Neural progenitor cell (in vitro differentiated cells): Measurements from ENCODE around the gene GSAP. TPM values are rescaled to one million over a fixed set of nuclear protein-coding genes. Genes with fewer than 3 reads are reported as not detected.

ENCODE experiments used
- DNase-seq: peaks from one replicate; pipeline ENCODE4 v3.0.0-alpha.2; 2016; ENCODE audit warnings: low spot score
- H2AFZ ChIP-seq: fragments of 200-600 bp; sonication (generic); replicated peaks from 2 replicates; pipeline ENCODE4 v1.6.1; 2016; ENCODE audit warnings: antibody characterized with exemption
- H3F3A ChIP-seq: fragments of 200-600 bp; sonication (generic); 2 replicates; pipeline ENCODE4 v1.6.1; 2016; ENCODE audit warnings: antibody characterized with exemption, low read depth
- H3K27ac ChIP-seq: fragments of 200-600 bp; sonication (generic); 2 replicates; pipeline ENCODE4 v1.5.1; 2016; ENCODE audit warnings: mild to moderate bottlenecking
- H3K27me3 ChIP-seq: fragments of 200-600 bp; sonication (generic); 2 replicates; pipeline ENCODE4 v1.6.1; 2016; ENCODE audit warnings: mild to moderate bottlenecking, moderate library complexity
- H3K36me3 ChIP-seq: fragments of 200-600 bp; sonication (generic); 2 replicates; pipeline ENCODE4 v1.5.1; 2016
- H3K4me1 ChIP-seq: fragments of 200-600 bp; sonication (generic); 2 replicates; pipeline ENCODE4 v1.6.1; 2016; ENCODE audit warnings: mixed run types
- H3K4me2 ChIP-seq: fragments of 200-600 bp; sonication (generic); 2 replicates; pipeline ENCODE4 v1.6.1; 2016
- H3K4me3 ChIP-seq: fragments of 200-600 bp; sonication (generic); 2 replicates; pipeline ENCODE4 v1.5.1; 2016
- H3K79me2 ChIP-seq: fragments of 200-600 bp; sonication (generic); 2 replicates; pipeline ENCODE4 v1.6.1; 2016; ENCODE audit warnings: low read depth
- H3K9ac ChIP-seq: fragments of 200-600 bp; sonication (generic); 2 replicates; pipeline ENCODE4 v1.6.1; 2016
- H3K9me3 ChIP-seq: fragments of 200-600 bp; sonication (generic); 2 replicates; pipeline ENCODE4 v1.5.1; 2016; ENCODE audit warnings: low read depth
- H4K20me1 ChIP-seq: fragments of 200-600 bp; sonication (generic); 2 replicates; pipeline ENCODE4 v1.6.1; 2016; ENCODE audit warnings: low read depth
- H3K27ac Mint-ChIP-seq: 3 replicates; pipeline ENCODE4 v1.8.0; 2021; ENCODE audit warnings: mixed read lengths
- H3K27me3 Mint-ChIP-seq: 2 replicates; pipeline ENCODE4 v1.8.0; 2022; ENCODE audit warnings: low read depth, mild to moderate bottlenecking, inconsistent platforms, moderate library complexity, mixed read lengths; ENCODE audit not compliant: insufficient read depth
- H3K36me3 Mint-ChIP-seq: 3 replicates; pipeline ENCODE4 v1.8.0; 2021; ENCODE audit warnings: mixed read lengths
- H3K4me1 Mint-ChIP-seq: 3 replicates; pipeline ENCODE4 v1.8.0; 2021; ENCODE audit warnings: mixed read lengths
- H3K4me3 Mint-ChIP-seq: 3 replicates; pipeline ENCODE4 v1.8.0; 2021; ENCODE audit warnings: mild to moderate bottlenecking, moderate library complexity, mixed read lengths
- H3K9me3 Mint-ChIP-seq: 3 replicates; pipeline ENCODE4 v1.8.0; 2020; ENCODE audit warnings: mixed read lengths
- EZH2 ChIP-seq: fragments of 200-600 bp; sonication (generic); IDR thresholded peaks from 2 replicates; pipeline ENCODE4 v1.6.1; 2017; ENCODE audit warnings: antibody characterized with exemption, mild to moderate bottlenecking, moderate library complexity
- EZH2phosphoT487 ChIP-seq: fragments of 200-600 bp; sonication (generic); IDR thresholded peaks from 2 replicates; pipeline ENCODE4 v1.6.1; 2017; ENCODE audit warnings: antibody characterized with exemption
- total RNA-seq: library from RNA; depleted of rRNA; stranded (reverse); fragments of >200 nt; gene quantifications from 2 replicates; pipeline ENCODE4 v1.2.3, GENCODE V29; 2015; ENCODE audit warnings: low replicate concordance
- TF ChIP-seq, protein P1 (sequence below): fragments of 200-600 bp; sonication (generic); IDR thresholded peaks from 2 replicates; pipeline ENCODE4 v1.5.1; 2017; ENCODE audit warnings: antibody characterized with exemption, mild to moderate bottlenecking

GSAP gene
- total RNA-seq, 1 donor from 2014 or later, result 2.6 TPM

DNA sequence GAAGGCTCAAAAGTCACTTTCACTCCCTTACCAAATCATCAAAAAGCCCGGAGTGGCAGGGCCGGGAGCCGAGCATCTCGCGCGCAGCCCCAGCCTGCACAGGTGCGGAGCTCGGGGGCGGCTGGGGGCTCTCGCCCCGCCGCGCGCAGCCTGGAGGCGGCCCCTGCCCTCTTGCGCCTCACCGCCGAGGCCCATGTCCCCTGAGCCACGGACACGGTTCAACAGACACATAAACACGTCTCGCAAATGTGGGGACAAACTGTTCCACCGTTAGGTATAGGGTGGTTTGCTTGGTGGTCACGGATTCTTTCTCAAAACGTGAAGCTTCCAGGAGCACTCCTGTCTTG lies 700 bp downstream of the GSAP start:
- peaks cover 17% of the 10 kb centered on the region for H3K4me1 Mint-ChIP-seq
- peak overlapping the region; percentile 65 for H3K4me3 Mint-ChIP-seq
- H3K36me3 ChIP-seq, result no peaks in the 10 kb centered on the region
- DNase-seq, result peak; percentile 42
- peaks cover 15% of the 10 kb centered on the region for H3F3A ChIP-seq
- H3K4me1 ChIP-seq, result no peaks in the 10 kb centered on the region
- peaks cover 2% of the 10 kb centered on the region for H3K9me3 Mint-ChIP-seq
- no peak overlapping the region for H3K27ac Mint-ChIP-seq
- no peaks in the 10 kb centered on the region for H3K9me3 ChIP-seq
- peaks cover 55% of the 10 kb centered on the region for H3K27me3 ChIP-seq
- peak overlapping the region; percentile 53 for H3K4me3 ChIP-seq
- H2AFZ ChIP-seq, result peak overlapping the region; percentile 87
- TF ChIP-seq EZH2phosphoT487 (no peak), EZH2 (no peak)
- TF ChIP-seq, protein P1, sequence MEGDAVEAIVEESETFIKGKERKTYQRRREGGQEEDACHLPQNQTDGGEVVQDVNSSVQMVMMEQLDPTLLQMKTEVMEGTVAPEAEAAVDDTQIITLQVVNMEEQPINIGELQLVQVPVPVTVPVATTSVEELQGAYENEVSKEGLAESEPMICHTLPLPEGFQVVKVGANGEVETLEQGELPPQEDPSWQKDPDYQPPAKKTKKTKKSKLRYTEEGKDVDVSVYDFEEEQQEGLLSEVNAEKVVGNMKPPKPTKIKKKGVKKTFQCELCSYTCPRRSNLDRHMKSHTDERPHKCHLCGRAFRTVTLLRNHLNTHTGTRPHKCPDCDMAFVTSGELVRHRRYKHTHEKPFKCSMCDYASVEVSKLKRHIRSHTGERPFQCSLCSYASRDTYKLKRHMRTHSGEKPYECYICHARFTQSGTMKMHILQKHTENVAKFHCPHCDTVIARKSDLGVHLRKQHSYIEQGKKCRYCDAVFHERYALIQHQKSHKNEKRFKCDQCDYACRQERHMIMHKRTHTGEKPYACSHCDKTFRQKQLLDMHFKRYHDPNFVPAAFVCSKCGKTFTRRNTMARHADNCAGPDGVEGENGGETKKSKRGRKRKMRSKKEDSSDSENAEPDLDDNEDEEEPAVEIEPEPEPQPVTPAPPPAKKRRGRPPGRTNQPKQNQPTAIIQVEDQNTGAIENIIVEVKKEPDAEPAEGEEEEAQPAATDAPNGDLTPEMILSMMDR, result no peak
- H3K4me2 ChIP-seq, result peak overlapping the region; percentile 86
- H3K9ac ChIP-seq, result no peak overlapping the region
- peaks cover 20% of the 10 kb centered on the region for H3K27me3 Mint-ChIP-seq
- no peak overlapping the region for H3K27ac ChIP-seq
- no peaks in the 10 kb centered on the region for H4K20me1 ChIP-seq
- H3K79me2 ChIP-seq, result no peaks in the 10 kb centered on the region
- H3K36me3 Mint-ChIP-seq, result no peaks in the 10 kb centered on the region

DNA sequence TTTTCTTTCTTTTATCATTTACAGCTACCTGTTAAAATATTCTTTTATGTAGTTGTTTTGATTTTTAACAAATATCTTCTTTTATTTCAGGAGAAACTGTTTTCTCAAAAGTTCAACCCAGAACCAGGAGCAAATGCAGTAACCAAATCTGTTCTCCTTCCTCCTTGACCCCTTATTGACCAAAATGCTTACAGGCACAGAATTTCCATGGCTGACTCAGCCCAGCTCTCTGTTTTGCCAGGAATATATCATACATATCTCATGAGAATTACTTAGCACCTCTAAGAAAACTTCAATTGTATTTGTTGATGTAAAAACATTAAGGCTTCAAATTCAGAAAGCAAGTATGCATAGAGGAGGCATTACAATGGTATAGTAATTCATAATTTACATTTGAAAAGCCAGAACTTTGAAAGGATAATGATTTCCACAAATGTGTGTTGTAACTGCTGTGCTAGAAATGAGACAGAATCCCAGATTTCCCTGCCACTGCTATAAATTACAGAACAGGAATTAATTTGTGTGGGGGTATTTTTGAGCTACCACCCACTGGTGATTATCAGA lies 2.2 kb downstream of the GSAP start:
- Histone ChIP-seq H2AFZ (no peak overlapping the region), H3K79me2 (no peaks in the 10 kb centered on the region), H3K4me3 (no peak overlapping the region), H3K36me3 (no peaks in the 10 kb centered on the region), H3K9me3 (no peaks in the 10 kb centered on the region), H3K27ac (no peak overlapping the region), H4K20me1 (no peaks in the 10 kb centered on the region), H3K9ac (no peak overlapping the region), H3F3A (peaks cover 15% of the 10 kb centered on the region), H3K4me1 (no peaks in the 10 kb centered on the region), H3K4me2 (no peak overlapping the region), H3K27me3 (peaks cover 55% of the 10 kb centered on the region)
- H3K4me3 Mint-ChIP-seq, result no peak overlapping the region
- no peak for DNase-seq
- H3K27me3 Mint-ChIP-seq, result peaks cover 20% of the 10 kb centered on the region
- H3K36me3 Mint-ChIP-seq, result no peaks in the 10 kb centered on the region
- H3K27ac Mint-ChIP-seq, result no peak overlapping the region
- H3K9me3 Mint-ChIP-seq, result peaks cover 2% of the 10 kb centered on the region
- TF ChIP-seq EZH2, result no peak
- TF ChIP-seq, protein P1, result no peak
- no peak for TF ChIP-seq EZH2phosphoT487
- H3K4me1 Mint-ChIP-seq, result peaks cover 15% of the 10 kb centered on the region

DNA sequence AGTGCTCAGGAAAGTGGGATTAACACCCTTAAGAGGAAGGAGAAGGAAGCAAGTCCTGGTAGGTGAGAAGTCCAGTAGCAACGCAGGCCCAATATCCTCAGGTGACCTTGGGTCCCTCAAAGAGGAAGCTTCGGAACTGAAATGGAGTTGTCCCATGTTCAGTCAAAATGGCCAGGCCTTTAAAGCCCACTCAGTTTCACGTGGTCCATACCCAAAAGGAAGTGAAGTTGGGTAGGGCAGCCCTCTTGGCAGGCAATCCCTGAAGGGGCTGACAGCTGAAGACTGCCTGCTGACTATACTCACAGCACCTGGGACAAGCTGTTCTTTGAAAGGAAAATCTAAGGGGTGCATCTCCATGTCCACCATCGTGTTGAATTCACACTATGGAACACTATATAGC lies 3.0 kb downstream of the GSAP start:
- H3K79me2 ChIP-seq, result no peaks in the 10 kb centered on the region
- H3K4me3 Mint-ChIP-seq, result no peak overlapping the region

More for the DNA sequence above, 3.0 kb downstream of the GSAP start:
- no peak overlapping the region for H3K27ac Mint-ChIP-seq
- no peak for DNase-seq
- H2AFZ ChIP-seq, result no peak overlapping the region
- no peaks in the 10 kb centered on the region for H3K36me3 ChIP-seq
- peaks cover 20% of the 10 kb centered on the region for H3K27me3 Mint-ChIP-seq
- H3K9me3 ChIP-seq, result no peaks in the 10 kb centered on the region
- no peaks in the 10 kb centered on the region for H4K20me1 ChIP-seq
- no peak overlapping the region for H3K9ac ChIP-seq
- H3F3A ChIP-seq, result peaks cover 15% of the 10 kb centered on the region
- H3K9me3 Mint-ChIP-seq, result peaks cover 2% of the 10 kb centered on the region
- H3K36me3 Mint-ChIP-seq, result no peaks in the 10 kb centered on the region
- H3K4me1 ChIP-seq, result no peaks in the 10 kb centered on the region
- TF ChIP-seq EZH2, result no peak
- no peak for TF ChIP-seq EZH2phosphoT487
- TF ChIP-seq, protein P1, result no peak
- H3K4me1 Mint-ChIP-seq, result peaks cover 15% of the 10 kb centered on the region
- no peak overlapping the region for H3K27ac ChIP-seq
- peaks cover 54% of the 10 kb centered on the region for H3K27me3 ChIP-seq
- no peak overlapping the region for H3K4me3 ChIP-seq
- no peak overlapping the region for H3K4me2 ChIP-seq
